NB4 (cell line): ENCODE measurements around the gene MTHFD1.

Source experiments
- DNase-seq: peaks from one replicate; pipeline ENCODE4 v3.0.0; 2010; ENCODE audit warnings: low read depth
- H3K4me3 ChIP-seq: one replicate; pipeline ENCODE4 v1.5.1; 2011; ENCODE audit warnings: mild to moderate bottlenecking, low read depth, low read length, moderate library complexity
- CTCF ChIP-seq: IDR thresholded peaks from one replicate; pipeline ENCODE4 v1.5.1; 2012; ENCODE audit warnings: low read depth, low read length
- MAX ChIP-seq: IDR thresholded peaks from 2 replicates; pipeline ENCODE4 v1.6.1; 2011; ENCODE audit warnings: low read depth, low read length
- MYC ChIP-seq: IDR thresholded peaks from 2 replicates; pipeline ENCODE4 v1.6.1; 2011; ENCODE audit warnings: low read depth, low read length
- POLR2A ChIP-seq: IDR thresholded peaks from 2 replicates; pipeline ENCODE4 v1.6.1; 2011; ENCODE audit warnings: mild to moderate bottlenecking; ENCODE audit not compliant: insufficient read length; ENCODE audit errors: extremely low read depth

MTHFD1 gene

GRCh38 chr14:64422005-64422404, 33.9 kb downstream of the MTHFD1 start:
- TF ChIP-seq MYC, result no peak
- no peak for TF ChIP-seq CTCF
- no peak for TF ChIP-seq MAX
- no peak for TF ChIP-seq POLR2A
- DNase-seq, result no peak

GRCh38 chr14:64422756-64423155, 34.6 kb downstream of the MTHFD1 start:
- H3K4me3 ChIP-seq, result no peak overlapping the region
- no peak for TF ChIP-seq MYC
- TF ChIP-seq CTCF, result no peak
- TF ChIP-seq MAX, result no peak
- TF ChIP-seq POLR2A, result no peak
- DNase-seq, result no peak

More at GRCh38 chr14:64422005-64422404, 33.9 kb downstream of the MTHFD1 start:
- H3K4me3 ChIP-seq, result no peak overlapping the region

GRCh38 chr14:64423987-64424386, 35.8 kb downstream of the MTHFD1 start:
- DNase-seq, result no peak
- H3K4me3 ChIP-seq, result no peak overlapping the region
- TF ChIP-seq CTCF (no peak), POLR2A (no peak), MYC (no peak), MAX (no peak)

GRCh38 chr14:64434528-64434927, 46.4 kb downstream of the MTHFD1 start:
- DNase-seq, result no peak
- TF ChIP-seq MYC, result no peak
- no peak for TF ChIP-seq MAX
- no peak for TF ChIP-seq CTCF

GRCh38 chr14:64438181-64438841, 50.2 kb downstream of the MTHFD1 start:
- no peak for DNase-seq
- TF ChIP-seq POLR2A (no peak), MAX (no peak), MYC (no peak), CTCF (no peak)

More at GRCh38 chr14:64434528-64434927, 46.4 kb downstream of the MTHFD1 start:
- H3K4me3 ChIP-seq, result no peak overlapping the region

GRCh38 chr14:64439141-64439540, 51.0 kb downstream of the MTHFD1 start:
- DNase-seq, result no peak
- H3K4me3 ChIP-seq, result no peak overlapping the region
- TF ChIP-seq POLR2A, result no peak
- TF ChIP-seq MAX, result no peak
- no peak for TF ChIP-seq MYC
- TF ChIP-seq CTCF, result no peak

More at GRCh38 chr14:64438181-64438841, 50.2 kb downstream of the MTHFD1 start:
- no peak overlapping the region for H3K4me3 ChIP-seq
